K562 (cell line): ENCODE data around the gene PSMB10. TPM values are rescaled to one million over a fixed set of nuclear protein-coding genes. Genes with fewer than 3 reads are reported as not detected.

Experiments
- ATAC-seq: fragments of 200-7000 bp; cut with Tn5 transposase; 3 replicates; pipeline ENCODE4 v1.9.1; 2020; ENCODE audit warnings: moderate library complexity
- BruUV-seq: library from RNA; stranded (reverse); fragments of 400-500 nt; replicated peaks from 2 replicates; lab custom pipeline; 2021; lab: Mats Ljungman, UMichigan
- CTCF ChIA-PET: fragments of 300-600 bp; formaldehyde crosslinking; extraction: SDS; loops from one replicate; lab custom pipeline; 2021; ENCODE audit warnings: low intra/inter-chr PET ratio; lab: Yijun Ruan, JAX
- POLR2A ChIA-PET: fragments of 300-600, 350-650 bp; sonication (Branson Sonifier 250); formaldehyde crosslinking; extraction: SDS; loops from one replicate; lab custom pipeline; 2021; ENCODE audit warnings: antibody characterized with exemption, inconsistent platforms; lab: Yijun Ruan, JAX
- DNase-seq, 4 experiments: peaks; one replicate each; pipeline versions ENCODE4 v3.0.0 to v3.0.0-alpha.2; 2011 to 2018; ENCODE audit warnings: low spot score in 3 of 4, mixed read lengths in 3 of 4; ENCODE audit errors: extremely low read depth in 1 of 4
- FAIRE-seq: peaks from 2 replicates; lab custom pipeline; 2011; peaks lifted over from hg19 to GRCh38; lab: Jason Lieb, UNC
- H2AFZ ChIP-seq: 2 replicates; pipeline ENCODE4 v1.6.0; 2011; ENCODE audit warnings: low read depth, low read length, control low read depth, inconsistent platforms
- H3K27ac ChIP-seq: fragments of 200-600 bp; 3 replicates; pipeline ENCODE4 v1.8.0; 2011; ENCODE audit warnings: low read depth, mild to moderate bottlenecking, control low read depth, inconsistent platforms, low read length, moderate library complexity, mixed read lengths; ENCODE audit errors: extremely low read depth
- H3K27me3 ChIP-seq, 2 experiments: fragments of 300-600 bp in 1 of 2; 2 replicates in 1 of 2; 3 replicates in 1 of 2; pipeline versions ENCODE4 v1.6.0 to v1.8.0; 2011; ENCODE audit warnings: inconsistent platforms in 2 of 2, low read length in 2 of 2, mild to moderate bottlenecking in 1 of 2, mixed read lengths in 1 of 2, moderate library complexity in 1 of 2; ENCODE audit not compliant: control insufficient read depth in 2 of 2, insufficient read depth in 2 of 2
- H3K36me3 ChIP-seq: fragments of 300-600 bp; 3 replicates; pipeline ENCODE4 v1.8.0; 2011; ENCODE audit warnings: mild to moderate bottlenecking, low read length, inconsistent platforms; ENCODE audit not compliant: control insufficient read depth, insufficient read depth
- H3K4me1 ChIP-seq, 2 experiments: fragments of 200-600 bp in 1 of 2; replicated peaks in 1 of 2; 2 replicates in 1 of 2; 3 replicates in 1 of 2; pipeline versions ENCODE4 v1.5.1 to v1.8.0; 2011; ENCODE audit warnings: inconsistent platforms in 2 of 2, low read length in 2 of 2, mild to moderate bottlenecking in 1 of 2, mixed read lengths in 1 of 2, moderate library complexity in 1 of 2; ENCODE audit not compliant: control insufficient read depth in 2 of 2, insufficient read depth in 2 of 2
- H3K4me2 ChIP-seq: 2 replicates; pipeline ENCODE4 v1.6.1; 2011; ENCODE audit warnings: low read length, control low read depth, inconsistent platforms, mixed read lengths; ENCODE audit not compliant: insufficient read depth
- H3K4me3 ChIP-seq: fragments of 200-600 bp; sonication (generic), shearing (Covaris generic); 2 replicates; pipeline ENCODE4 v1.5.1; 2016; ENCODE audit warnings: control low read depth, inconsistent platforms
- H3K79me2 ChIP-seq: fragments of 200-600 bp; 3 replicates; pipeline ENCODE4 v1.8.0; 2011; ENCODE audit warnings: low read length, inconsistent platforms; ENCODE audit not compliant: control insufficient read depth, insufficient read depth
- H3K9ac ChIP-seq, 2 experiments: 2 replicates each; pipeline versions ENCODE4 v1.6.0 to v1.6.1; 2011; ENCODE audit warnings: low read depth in 2 of 2, low read length in 2 of 2, control low read depth in 1 of 2, inconsistent platforms in 1 of 2, mild to moderate bottlenecking in 1 of 2, mixed read lengths in 1 of 2; ENCODE audit not compliant: insufficient read depth in 1 of 2
- H3K9me1 ChIP-seq: one replicate; pipeline ENCODE4 v1.6.0; 2011; ENCODE audit warnings: inconsistent platforms, mild to moderate bottlenecking, low read length, moderate library complexity; ENCODE audit not compliant: control insufficient read depth, insufficient read depth
- H3K9me3 ChIP-seq: replicated peaks from 2 replicates; pipeline ENCODE4 v1.5.1; 2011; ENCODE audit warnings: low read depth, low read length, inconsistent platforms; ENCODE audit not compliant: control insufficient read depth, insufficient read depth
- H4K20me1 ChIP-seq: replicated peaks from 2 replicates; pipeline ENCODE4 v1.6.1; 2011; ENCODE audit warnings: low read length, inconsistent platforms, mixed read lengths; ENCODE audit not compliant: control insufficient read depth, insufficient read depth
- FOS ChIP-seq: IDR thresholded peaks from 3 replicates; pipeline ENCODE4 v1.6.1; 2011; ENCODE audit not compliant: insufficient read length; ENCODE audit errors: extremely low read depth
- HEY1 ChIP-seq: fragments of 250-450 bp; sonication (Bioruptor Pico); IDR thresholded peaks from 2 replicates; pipeline ENCODE4 v1.5.0; 2020; ENCODE audit warnings: mild to moderate bottlenecking, moderate library complexity, borderline replicate concordance
- NELFE ChIP-seq: IDR thresholded peaks from 2 replicates; pipeline ENCODE4 v1.6.1; 2011; ENCODE audit warnings: mild to moderate bottlenecking; ENCODE audit not compliant: insufficient read depth, insufficient read length
- NR3C1 ChIP-seq: sonication (generic); formaldehyde crosslinking; IDR thresholded peaks from 2 replicates; pipeline ENCODE4 v1.8.1; 2022; ENCODE audit warnings: missing genetic modification reagents
- POLR2G ChIP-seq: fragments of 200-400 bp; formaldehyde crosslinking; IDR thresholded peaks from 2 replicates; pipeline ENCODE4 v1.6.1; 2017; ENCODE audit warnings: low read depth, mild to moderate bottlenecking, antibody characterized with exemption, low read length, moderate library complexity
- SRSF7 ChIP-seq: fragments of 200-400 bp; formaldehyde crosslinking; optimal IDR thresholded peaks from 2 replicates; pipeline ENCODE3; 2017; ENCODE audit warnings: mild to moderate bottlenecking, low read depth, low read length
- ZNF41 ChIP-seq: fragments of 250-450 bp; sonication (Bioruptor Pico); conservative IDR thresholded peaks from 2 replicates; pipeline ENCODE4 v1.4.0; 2020; ENCODE audit warnings: mild to moderate bottlenecking
- WGBS: fragments of 100-300 bp; shearing (Covaris generic); methylation state at CpG from one replicate; pipeline ENCODE4 v1.1.6; 2016; ENCODE audit warnings: low coverage, mixed read lengths; ENCODE audit not compliant: insufficient coverage; ENCODE audit errors: missing lambda C conversion rate; 5-methylcytosine and 5-hydroxymethylcytosine counted together
- in situ Hi-C: fragments of 300-500 bp; cut with MboI; formaldehyde crosslinking; loops from 4 replicates; pipeline ENCODE4 v1.15.0; 2018; ENCODE audit warnings: inconsistent platforms, mixed read lengths
- intact Hi-C: fragments of 100-400 bp; cut with micrococcal nuclease; formaldehyde crosslinking; loops from 2 replicates; pipeline ENCODE4 v1.14.2; 2022
- polyA plus RNA-seq, 8 experiments: library from polyadenylated mRNA; depleted of rRNA in 4 of 8; stranded (reverse) in 5 of 8; unstranded in 3 of 8; fragments of >200 nt; fragmentation: Nextera tagmentation in 2 of 8; fragmentation: Illumina TruSeq in 1 of 8; extraction: Ambion mirVana in 2 of 8; extraction: Trizol in 1 of 8; gene quantifications; 2 replicates each; pipeline versions ENCODE4 v1.2.1 to v1.2.3, GENCODE V29; 2011 to 2014; ENCODE audit warnings: inconsistent platforms in 1 of 8, missing spikeins in 1 of 8
- total RNA-seq, 7 experiments: library from RNA; depleted of rRNA in 6 of 7; stranded (reverse); fragments of >200 nt in 6 of 7; fragmentation: Illumina TruSeq in 2 of 7; extraction: Trizol in 2 of 7; gene quantifications; 2 replicates each; pipeline versions ENCODE4 v1.2.1 to v1.2.3, GENCODE V29; 2011 to 2021; ENCODE audit warnings: low replicate concordance in 1 of 7
- TF ChIP-seq, protein P1 (sequence below): fragments of 450-650 bp; IDR thresholded peaks from 2 replicates; pipeline ENCODE4 v1.6.1; 2014; ENCODE audit warnings: low read depth, mild to moderate bottlenecking, moderate library complexity, borderline replicate concordance
- TF ChIP-seq, protein P2 (sequence below), 3 experiments: IDR thresholded peaks in 2 of 3; conservative IDR thresholded peaks in 1 of 3; 2 replicates each; pipeline ENCODE4 v1.5.1; 2011 to 2012; ENCODE audit warnings: low read length in 3 of 3, mild to moderate bottlenecking in 3 of 3, control low read depth in 2 of 3, improper control_type of control experiment in 1 of 3, inconsistent platforms in 1 of 3, low read depth in 1 of 3, mixed read lengths in 1 of 3, moderate library complexity in 1 of 3; ENCODE audit not compliant: insufficient read depth in 2 of 3
- TF ChIP-seq, protein P3 (sequence below): sonication (generic); formaldehyde crosslinking; IDR thresholded peaks from 2 replicates; pipeline ENCODE4 v1.8.1; 2023; ENCODE audit warnings: mild to moderate bottlenecking, missing genetic modification reagents, moderate library complexity
- TF ChIP-seq, protein P4 (sequence below): IDR thresholded peaks from 2 replicates; pipeline ENCODE4 v1.6.1; 2011; ENCODE audit warnings: borderline replicate concordance, low read depth, mild to moderate bottlenecking, moderate library complexity, low read length; ENCODE audit not compliant: insufficient read depth, poor library complexity, severe bottlenecking
- TF ChIP-seq, protein P5 (sequence below): fragments of 450-650 bp; IDR thresholded peaks from one replicate; pipeline ENCODE4 v1.6.1; 2018; ENCODE audit warnings: mild to moderate bottlenecking, moderate library complexity; ENCODE audit not compliant: partially characterized antibody

The PSMB10 gene
- total and polyA plus RNA-seq, 9 of the 15 experiments (the other 6 are each of a cell fraction or from before 2014, with no cell fraction given), result 11.7 to 105 (median 51.0) TPM

- no peaks in the 10 kb centered on the region for H3K79me2 ChIP-seq
- H3K36me3 ChIP-seq, result no peaks in the 10 kb centered on the region
- intact Hi-C loops (no loop called here), in situ Hi-C loops (no loop called here)
- peaks cover 9 to 31% of the 10 kb centered on the region in 2 experiments for H3K4me1 ChIP-seq
- no peak within 1 kb of the TSS for H2AFZ ChIP-seq
- no peak within 1 kb of the TSS for H3K27ac ChIP-seq
- BruUV-seq, result no TSS peak
- DNase-seq (no peak), FAIRE-seq (no peak), ATAC-seq (no peak)
- CTCF ChIA-PET, result interaction anchor here (0.6 kb wide), 1 partner anchor 97 kb away, joined by 3 read pairs; no protein-coding TSS in a partner anchor
- peak within 1 kb of the TSS in 1 of 2 experiments; percentile 2; a peak in 2 of 4 replicates for H3K9ac ChIP-seq
- no peaks in the 10 kb centered on the region for H4K20me1 ChIP-seq
- no peak within 1 kb of the TSS for H3K4me2 ChIP-seq
- H3K9me3 ChIP-seq, result no peaks in the 10 kb centered on the region
- no peak within 1 kb of the TSS for H3K4me3 ChIP-seq
- POLR2A ChIA-PET, result no interaction called here
- H3K9me1 ChIP-seq, result no peaks in the 10 kb centered on the region
- H3K27me3 ChIP-seq, result peaks cover 0 to 4% of the 10 kb centered on the region in 2 experiments; a peak in 1 of 5 replicates
- 93% methylated on average over 47 of the region's 62 CpGs for WGBS
- TF ChIP-seq, protein P1, sequence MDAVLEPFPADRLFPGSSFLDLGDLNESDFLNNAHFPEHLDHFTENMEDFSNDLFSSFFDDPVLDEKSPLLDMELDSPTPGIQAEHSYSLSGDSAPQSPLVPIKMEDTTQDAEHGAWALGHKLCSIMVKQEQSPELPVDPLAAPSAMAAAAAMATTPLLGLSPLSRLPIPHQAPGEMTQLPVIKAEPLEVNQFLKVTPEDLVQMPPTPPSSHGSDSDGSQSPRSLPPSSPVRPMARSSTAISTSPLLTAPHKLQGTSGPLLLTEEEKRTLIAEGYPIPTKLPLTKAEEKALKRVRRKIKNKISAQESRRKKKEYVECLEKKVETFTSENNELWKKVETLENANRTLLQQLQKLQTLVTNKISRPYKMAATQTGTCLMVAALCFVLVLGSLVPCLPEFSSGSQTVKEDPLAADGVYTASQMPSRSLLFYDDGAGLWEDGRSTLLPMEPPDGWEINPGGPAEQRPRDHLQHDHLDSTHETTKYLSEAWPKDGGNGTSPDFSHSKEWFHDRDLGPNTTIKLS, result no peak
- TF ChIP-seq ZNF41 (CRISPR knock-in tag) (no peak), SRSF7 (peak; percentile 49), NR3C1 (no peak), NELFE (no peak), POLR2G (no peak), FOS (no peak), HEY1 (CRISPR knock-in tag) (no peak)
- TF ChIP-seq, protein P2, sequence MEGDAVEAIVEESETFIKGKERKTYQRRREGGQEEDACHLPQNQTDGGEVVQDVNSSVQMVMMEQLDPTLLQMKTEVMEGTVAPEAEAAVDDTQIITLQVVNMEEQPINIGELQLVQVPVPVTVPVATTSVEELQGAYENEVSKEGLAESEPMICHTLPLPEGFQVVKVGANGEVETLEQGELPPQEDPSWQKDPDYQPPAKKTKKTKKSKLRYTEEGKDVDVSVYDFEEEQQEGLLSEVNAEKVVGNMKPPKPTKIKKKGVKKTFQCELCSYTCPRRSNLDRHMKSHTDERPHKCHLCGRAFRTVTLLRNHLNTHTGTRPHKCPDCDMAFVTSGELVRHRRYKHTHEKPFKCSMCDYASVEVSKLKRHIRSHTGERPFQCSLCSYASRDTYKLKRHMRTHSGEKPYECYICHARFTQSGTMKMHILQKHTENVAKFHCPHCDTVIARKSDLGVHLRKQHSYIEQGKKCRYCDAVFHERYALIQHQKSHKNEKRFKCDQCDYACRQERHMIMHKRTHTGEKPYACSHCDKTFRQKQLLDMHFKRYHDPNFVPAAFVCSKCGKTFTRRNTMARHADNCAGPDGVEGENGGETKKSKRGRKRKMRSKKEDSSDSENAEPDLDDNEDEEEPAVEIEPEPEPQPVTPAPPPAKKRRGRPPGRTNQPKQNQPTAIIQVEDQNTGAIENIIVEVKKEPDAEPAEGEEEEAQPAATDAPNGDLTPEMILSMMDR (IDR thresholded peaks at IDR 0.05 in 2 of 3, conservative IDR thresholded peaks at IDR 0.05 in 1 of 3; ENCODE audit: insufficient read depth in 2 of 3, low read depth in 1 of 3, low read length in 3 of 3), result peak in 1 of 3 experiments; percentile 51; a peak in 1 of 6 replicates
- TF ChIP-seq, protein P3, sequence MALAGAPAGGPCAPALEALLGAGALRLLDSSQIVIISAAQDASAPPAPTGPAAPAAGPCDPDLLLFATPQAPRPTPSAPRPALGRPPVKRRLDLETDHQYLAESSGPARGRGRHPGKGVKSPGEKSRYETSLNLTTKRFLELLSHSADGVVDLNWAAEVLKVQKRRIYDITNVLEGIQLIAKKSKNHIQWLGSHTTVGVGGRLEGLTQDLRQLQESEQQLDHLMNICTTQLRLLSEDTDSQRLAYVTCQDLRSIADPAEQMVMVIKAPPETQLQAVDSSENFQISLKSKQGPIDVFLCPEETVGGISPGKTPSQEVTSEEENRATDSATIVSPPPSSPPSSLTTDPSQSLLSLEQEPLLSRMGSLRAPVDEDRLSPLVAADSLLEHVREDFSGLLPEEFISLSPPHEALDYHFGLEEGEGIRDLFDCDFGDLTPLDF (CRISPR knock-in tag), result no peak
- TF ChIP-seq, protein P4, sequence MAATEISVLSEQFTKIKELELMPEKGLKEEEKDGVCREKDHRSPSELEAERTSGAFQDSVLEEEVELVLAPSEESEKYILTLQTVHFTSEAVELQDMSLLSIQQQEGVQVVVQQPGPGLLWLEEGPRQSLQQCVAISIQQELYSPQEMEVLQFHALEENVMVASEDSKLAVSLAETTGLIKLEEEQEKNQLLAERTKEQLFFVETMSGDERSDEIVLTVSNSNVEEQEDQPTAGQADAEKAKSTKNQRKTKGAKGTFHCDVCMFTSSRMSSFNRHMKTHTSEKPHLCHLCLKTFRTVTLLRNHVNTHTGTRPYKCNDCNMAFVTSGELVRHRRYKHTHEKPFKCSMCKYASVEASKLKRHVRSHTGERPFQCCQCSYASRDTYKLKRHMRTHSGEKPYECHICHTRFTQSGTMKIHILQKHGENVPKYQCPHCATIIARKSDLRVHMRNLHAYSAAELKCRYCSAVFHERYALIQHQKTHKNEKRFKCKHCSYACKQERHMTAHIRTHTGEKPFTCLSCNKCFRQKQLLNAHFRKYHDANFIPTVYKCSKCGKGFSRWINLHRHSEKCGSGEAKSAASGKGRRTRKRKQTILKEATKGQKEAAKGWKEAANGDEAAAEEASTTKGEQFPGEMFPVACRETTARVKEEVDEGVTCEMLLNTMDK, result peak; percentile 47
- TF ChIP-seq, protein P5, sequence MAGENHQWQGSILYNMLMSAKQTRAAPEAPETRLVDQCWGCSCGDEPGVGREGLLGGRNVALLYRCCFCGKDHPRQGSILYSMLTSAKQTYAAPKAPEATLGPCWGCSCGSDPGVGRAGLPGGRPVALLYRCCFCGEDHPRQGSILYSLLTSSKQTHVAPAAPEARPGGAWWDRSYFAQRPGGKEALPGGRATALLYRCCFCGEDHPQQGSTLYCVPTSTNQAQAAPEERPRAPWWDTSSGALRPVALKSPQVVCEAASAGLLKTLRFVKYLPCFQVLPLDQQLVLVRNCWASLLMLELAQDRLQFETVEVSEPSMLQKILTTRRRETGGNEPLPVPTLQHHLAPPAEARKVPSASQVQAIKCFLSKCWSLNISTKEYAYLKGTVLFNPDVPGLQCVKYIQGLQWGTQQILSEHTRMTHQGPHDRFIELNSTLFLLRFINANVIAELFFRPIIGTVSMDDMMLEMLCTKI, result no peak
Measured at GRCh38 chr16:67979955-67980678, 43.5 kb upstream of the PSMB10 start, which contains the start of gene DPEP3. DPEP3 (minus strand) TSS chr16:67980499; CDS start chr16:67980380, 119 bp downstream.
